Cardiac fibroblast (primary cell): ENCODE data around the gene CHST12.
A peak's percentile ranks its signal among the peaks of the same experiment; 100 is the strongest.

ENCODE experiments used
- DNase-seq, 2 donors: peaks; one replicate each; pipeline versions ENCODE4 v3.0.0 to v3.0.0-alpha.2; 2010; ENCODE audit warnings: low read depth in 2 of 2
- H3K4me3 ChIP-seq, 2 donors: replicated peaks in 1 of 2; 1 replicate in 1 of 2; 2 replicates in 1 of 2; pipeline ENCODE4 v1.5.1; 2011; ENCODE audit warnings: low read depth in 2 of 2, low read length in 2 of 2, mild to moderate bottlenecking in 2 of 2, moderate library complexity in 1 of 2
- CTCF ChIP-seq: IDR thresholded peaks from one replicate; pipeline ENCODE4 v1.5.1; 2011; ENCODE audit warnings: low read depth, mild to moderate bottlenecking, low read length, inconsistent platforms

CHST12 gene

DNA sequence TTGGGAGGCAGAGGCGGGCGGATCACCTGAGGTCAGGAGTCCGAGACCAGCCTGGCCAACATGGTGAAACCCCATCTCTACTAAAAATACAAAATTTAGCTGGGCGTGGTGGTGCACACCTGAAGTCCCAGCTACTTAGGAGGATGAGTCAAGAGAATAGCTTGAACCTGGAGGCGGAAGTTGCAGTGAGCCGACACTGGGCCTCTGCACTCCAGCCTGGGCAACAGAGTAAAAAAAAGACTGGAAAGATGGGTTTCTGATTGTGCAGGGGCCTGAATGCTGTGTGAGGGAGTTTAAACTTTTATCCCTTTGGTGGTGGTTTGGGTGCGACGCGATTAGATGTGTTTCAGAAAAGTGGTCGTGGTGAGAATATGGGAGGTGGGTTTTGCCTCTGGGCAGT lies 1.8 kb downstream of the CHST12 start:
- DNase-seq: no peak
- no peak overlapping the region for H3K4me3 ChIP-seq
- no peak for TF ChIP-seq CTCF

DNA sequence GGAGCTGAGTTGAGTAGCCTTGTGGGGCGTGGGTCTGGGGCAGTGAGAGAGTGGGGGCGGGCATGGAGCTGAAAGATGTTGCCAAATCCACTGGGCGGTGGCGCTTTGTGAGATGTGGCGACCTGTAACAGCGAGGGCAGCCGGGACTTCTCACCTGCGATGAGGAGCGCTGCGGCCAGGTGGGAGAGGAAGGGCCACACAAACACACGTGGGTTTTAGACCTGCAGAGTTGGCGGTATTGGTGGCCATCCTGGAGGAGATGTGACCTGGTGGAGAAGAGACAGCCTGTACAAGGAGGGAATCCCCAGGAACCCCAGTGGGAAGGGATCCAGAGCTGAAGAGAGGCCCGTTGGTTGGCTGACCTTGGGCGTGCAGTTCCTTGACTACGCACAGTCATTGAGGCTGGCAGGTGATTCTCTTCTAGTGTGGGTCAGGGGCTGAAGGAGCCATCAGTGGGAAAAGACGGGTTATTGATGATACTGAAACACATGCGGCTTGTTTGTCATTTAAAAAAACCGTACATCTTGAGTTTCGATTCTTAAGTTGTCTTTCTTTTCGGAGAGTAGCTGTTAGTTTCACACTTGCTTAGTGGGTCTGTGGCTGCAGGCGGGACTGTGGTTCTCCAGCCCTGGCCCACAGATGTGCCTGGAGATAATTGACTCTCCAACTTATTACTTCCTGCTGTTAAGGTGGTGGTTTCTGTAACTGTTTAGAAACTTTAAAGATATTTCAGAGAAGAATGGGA lies 2.4 kb downstream of the CHST12 start:
- no peak for DNase-seq
- TF ChIP-seq CTCF: no peak
- no peak overlapping the region for H3K4me3 ChIP-seq

DNA sequence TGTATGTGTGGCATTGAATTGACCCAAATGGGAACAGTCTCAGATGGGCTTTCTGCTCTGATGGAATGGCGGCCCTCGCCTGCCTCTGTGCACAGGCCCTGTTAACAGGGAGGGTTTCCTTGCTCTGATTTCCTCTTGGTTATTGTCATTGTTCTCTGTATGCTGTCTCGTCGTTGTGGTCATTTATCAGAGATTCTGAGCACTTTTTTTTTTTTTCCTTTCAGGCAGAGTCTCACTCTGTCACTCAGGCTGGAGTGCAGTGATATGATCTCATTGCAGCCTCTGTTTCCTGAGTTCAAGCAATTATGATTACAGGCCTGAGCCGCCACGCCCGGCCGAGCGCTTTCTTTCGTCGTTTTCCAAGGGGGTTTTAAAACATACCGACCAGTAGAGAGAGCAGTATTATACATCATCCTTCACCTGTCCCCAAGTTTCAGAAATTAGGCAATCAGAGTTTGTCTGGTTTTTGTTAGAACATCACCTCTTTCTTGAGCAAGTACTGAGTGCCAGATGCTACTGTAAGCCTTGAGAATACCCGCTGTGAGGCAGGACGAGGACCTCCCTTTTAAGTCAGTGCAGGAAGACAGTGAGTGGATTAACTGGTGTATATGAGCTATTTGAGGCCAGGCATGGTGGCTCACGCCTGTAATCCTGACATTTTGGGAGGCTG lies 6.5 kb downstream of the CHST12 start:
- no peak for TF ChIP-seq CTCF
- no peak overlapping the region for H3K4me3 ChIP-seq
- DNase-seq: no peak

GRCh38 chr7:2411049-2411448 lies 7.6 kb downstream of the CHST12 start:
- H3K4me3 ChIP-seq: no peak overlapping the region
- DNase-seq: no peak
- no peak for TF ChIP-seq CTCF

- no peak for DNase-seq
- no peak overlapping the region for H3K4me3 ChIP-seq
- no peak for TF ChIP-seq CTCF
These were observed 8.6 kb downstream of the CHST12 start for GRCh38 chr7:2411815-2412586.

GRCh38 chr7:2412587-2413201 lies 9.3 kb downstream of the CHST12 start:
- peak in 1 of 2 donors; percentile 31 for DNase-seq

More at GRCh38 chr7:2412587-2413201, 9.3 kb downstream of the CHST12 start:
- no peak for TF ChIP-seq CTCF
- no peak overlapping the region for H3K4me3 ChIP-seq
